Erythroblast (primary cell): ENCODE results near the gene SEC14L2.
A peak's percentile ranks its signal among the peaks of the same experiment; 100 is the strongest.
"Not testable (repeated sequence)": the region's sequence is repeated elsewhere in the genome, so short reads cannot be mapped to it uniquely, and the experiment has no call there.

Experiments used
- DNase-seq, 2 experiments: peaks; one replicate each; lab custom pipeline; 2025; lab: John Stamatoyannopoulos, UW
- GATA1 ChIP-seq: IDR thresholded peaks from 2 replicates; pipeline ENCODE4 v1.6.1; 2011; ENCODE audit warnings: low read depth, mild to moderate bottlenecking, control low read depth, low read length, moderate library complexity
- POLR2A ChIP-seq: IDR thresholded peaks from 2 replicates; pipeline ENCODE4 v1.6.1; 2011; ENCODE audit warnings: mild to moderate bottlenecking, low read length

The SEC14L2 gene

DNA sequence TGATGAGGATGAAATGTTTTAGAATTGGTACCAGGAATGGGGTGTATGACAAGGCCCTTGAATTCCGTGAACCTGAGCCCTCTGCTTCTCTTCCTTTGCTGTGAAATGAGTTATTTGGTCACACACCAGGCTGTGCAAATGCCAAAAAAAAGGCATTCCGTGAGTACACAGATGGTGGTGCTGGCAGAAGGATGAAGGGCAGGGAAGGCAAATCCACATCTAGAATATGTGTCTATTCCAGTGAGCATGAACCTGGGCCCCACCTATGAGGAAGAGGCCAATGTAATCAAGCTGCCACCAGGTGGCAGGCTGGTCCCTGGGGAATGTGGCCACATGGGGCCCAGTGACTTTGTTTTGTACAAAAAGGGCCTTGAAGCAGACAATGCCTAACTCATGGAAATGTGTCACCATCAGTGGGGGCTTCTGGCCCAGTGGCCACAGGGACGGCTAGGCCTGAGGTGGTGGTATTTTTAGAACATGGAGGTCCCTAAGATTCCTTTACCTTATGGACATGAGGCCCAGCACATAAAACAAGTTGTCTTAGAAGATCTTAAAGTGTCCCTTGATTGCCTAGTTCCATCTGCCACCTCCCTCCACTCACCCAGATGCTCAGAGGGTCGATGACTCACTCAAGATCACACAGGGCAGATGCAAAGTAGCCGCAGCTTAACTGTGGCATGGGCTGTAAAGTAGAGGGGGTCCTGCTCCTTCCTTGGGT, 5.7 kb upstream of the SEC14L2 start:
- TF ChIP-seq POLR2A (peak; percentile 44), GATA1 (no peak)
- DNase-seq, result peak; percentile 86 to 89

DNA sequence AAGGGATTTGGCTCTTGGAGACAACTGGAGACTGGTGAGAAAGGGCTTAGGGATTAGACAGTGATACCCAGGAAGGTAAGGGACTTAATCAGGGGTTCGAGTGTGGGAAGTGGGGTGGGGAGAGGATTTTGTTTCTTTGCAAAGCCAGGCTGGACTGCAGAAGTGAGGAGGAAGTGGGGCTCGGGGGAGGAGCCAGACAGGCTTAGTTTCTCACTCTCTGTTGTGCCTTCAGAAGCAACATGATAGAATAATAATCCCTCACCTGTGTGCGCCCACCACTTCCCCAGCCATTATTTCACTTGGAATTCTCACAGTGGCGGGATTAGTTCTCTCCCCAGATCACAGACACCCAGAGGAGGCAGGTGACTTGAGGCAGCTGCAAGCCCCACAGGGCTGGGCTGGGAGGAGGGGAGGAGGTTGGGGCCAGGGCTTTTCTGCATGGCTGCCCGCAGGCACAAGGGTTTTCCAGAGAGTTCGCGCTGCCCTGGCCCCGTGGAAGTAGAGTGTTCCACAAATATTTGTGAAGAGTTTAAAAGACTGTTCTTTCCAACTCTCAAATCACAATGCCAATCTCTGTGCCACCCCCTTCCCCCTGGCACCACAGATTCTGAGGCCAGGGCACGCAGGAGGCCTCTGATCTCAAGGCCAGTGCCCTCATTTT, 4.0 kb upstream of the SEC14L2 start:
- no peak for DNase-seq
- TF ChIP-seq GATA1 (no peak), POLR2A (no peak)

GRCh38 chr22:30393322-30393680, 3.5 kb upstream of the SEC14L2 start:
- TF ChIP-seq GATA1, result no peak
- no peak for TF ChIP-seq POLR2A
- no peak for DNase-seq

DNA sequence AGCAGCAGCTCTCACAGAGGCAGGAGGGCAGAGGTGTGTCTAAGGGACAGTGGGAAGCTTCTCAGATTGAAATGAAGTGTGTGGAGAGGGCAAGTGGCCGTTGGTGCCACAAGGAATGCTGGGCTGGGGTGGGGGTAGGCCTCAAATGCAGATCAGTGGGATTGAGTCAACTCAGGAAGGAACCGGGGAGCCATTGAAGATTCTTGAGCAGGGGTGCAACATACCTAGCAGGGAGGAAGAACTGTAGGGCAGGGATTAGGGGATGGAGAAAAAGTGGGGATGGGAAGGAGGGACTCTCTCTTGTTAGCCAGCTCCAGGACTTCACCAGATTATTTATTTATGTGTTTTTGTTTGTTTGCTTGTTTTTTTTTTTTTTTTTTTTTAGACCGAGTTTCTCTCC, 2.9 kb upstream of the SEC14L2 start:
- DNase-seq, result no peak
- TF ChIP-seq GATA1 (no peak), POLR2A (no peak)

GRCh38 chr22:30397656-30398635, 1.1 kb downstream of the SEC14L2 start:
- DNase-seq, result peak; percentile 63 to 70
- TF ChIP-seq GATA1 (no peak), POLR2A (peak; percentile 41)

DNA sequence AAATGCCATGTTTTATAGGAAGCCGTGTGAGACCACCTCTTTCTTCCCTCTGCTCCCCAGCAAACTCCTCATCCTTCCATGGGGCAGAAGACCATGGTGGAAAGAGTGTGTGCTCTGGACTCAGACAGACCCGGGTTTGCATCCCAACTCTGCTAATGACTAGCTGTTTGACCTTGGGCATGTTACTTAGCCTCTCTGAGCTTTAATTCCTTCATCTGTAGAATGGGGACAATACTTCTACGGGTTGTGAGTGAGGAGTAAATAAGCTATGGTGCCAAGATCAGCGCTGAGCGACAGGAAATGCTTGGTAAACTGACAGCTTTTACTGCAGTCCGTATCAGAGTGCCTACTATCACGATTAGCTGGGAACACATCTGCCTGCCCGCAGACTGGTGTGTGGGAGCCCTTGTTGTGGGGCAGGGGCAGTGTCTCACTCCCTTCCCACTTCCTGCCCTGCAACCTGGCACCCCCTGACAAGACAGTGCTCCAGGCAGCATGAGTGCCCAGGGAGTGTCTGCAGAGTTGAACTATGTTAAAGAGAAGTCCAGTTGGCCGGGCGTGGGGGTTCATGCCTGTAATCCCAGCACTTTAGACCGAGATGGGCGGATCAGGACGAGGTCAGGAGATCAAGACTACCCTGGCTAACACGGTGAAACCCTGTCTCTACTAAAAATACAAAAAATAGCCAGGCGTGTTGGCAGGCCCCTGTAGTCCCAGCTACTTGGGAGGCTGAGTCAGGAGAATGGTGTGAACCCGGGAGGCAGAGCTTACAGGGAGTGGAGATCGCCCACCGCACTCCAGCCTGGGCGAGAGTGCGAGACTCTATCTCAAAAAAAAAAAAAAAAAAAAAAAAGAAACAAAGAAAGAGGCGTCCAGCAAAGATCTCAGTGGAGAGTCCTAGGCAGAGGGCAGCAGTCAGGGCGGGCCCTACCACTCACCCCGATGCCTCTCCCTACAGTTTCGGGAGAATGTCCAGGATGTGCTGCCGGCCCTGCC, 2.2 kb downstream of the SEC14L2 start:
- DNase-seq, result peak in 1 of 2 experiments; percentile 29
- TF ChIP-seq POLR2A (peak; percentile 55), GATA1 (no peak)

DNA sequence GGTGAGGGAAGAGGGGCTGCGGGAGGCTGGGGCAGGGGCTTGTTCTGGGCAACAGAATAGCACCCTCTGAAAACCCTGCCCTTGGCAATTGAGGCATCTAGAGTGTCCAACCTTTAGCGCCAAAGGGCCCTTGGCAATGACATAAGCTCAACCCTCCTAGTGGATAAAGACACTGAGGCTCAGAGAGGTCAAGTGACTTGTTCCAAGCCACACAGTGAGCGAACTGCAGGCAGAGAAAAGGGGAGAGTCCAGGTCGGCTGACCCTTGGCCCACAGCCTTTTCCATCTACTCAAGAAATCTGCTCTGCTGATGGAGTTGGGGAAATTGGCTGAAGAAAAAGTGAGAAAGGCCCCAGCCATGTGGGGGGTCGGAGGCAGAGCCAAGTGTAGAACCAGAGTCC, 2.9 kb downstream of the SEC14L2 start:
- no peak for TF ChIP-seq GATA1
- no peak for TF ChIP-seq POLR2A
- DNase-seq, result no peak

DNA sequence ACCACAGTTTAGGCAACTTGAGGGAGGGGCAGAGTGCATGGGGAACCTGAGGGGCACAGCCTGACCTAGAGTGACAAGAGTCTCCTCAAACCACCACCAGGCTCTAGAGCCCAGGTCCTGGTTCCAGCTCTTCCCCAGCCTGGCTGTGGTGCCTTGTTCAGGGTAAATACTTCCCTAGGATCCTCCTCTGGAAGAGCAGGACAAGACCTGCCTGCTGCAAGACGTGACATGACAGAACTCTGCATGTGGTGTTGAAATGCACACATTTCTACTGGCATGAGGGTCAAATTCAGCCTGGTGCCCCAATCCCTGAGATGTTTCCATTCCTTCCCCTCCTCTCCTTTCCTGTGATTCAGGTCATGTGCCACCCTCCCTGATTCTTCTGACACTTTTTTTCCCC, 3.3 kb downstream of the SEC14L2 start:
- no peak for DNase-seq
- no peak for TF ChIP-seq GATA1

GRCh38 chr22:30401024-30401423, 4.2 kb downstream of the SEC14L2 start:
- not testable (repeated sequence) for DNase-seq

- peak; percentile 57 to 62 for DNase-seq
- TF ChIP-seq GATA1 (no peak), POLR2A (no peak)
Measured at GRCh38 chr22:30402028-30402765, 5.4 kb downstream of the SEC14L2 start.

DNA sequence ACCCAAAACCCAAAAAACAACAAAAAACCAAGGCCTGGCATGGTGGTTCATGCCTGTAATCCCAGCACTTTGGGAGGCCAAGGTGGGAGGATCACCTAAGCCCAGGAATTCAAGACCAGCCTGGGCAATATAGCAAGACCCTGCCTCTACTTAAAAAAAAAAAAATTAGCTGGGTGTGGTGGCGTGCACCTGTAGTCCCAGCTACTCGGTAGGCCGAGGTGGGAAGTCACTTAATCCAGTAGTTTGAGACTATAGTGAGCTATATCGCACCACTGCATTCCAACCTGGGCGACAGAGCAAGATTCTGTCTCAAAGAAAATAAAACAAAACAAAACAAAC, 5.9 kb downstream of the SEC14L2 start:
- DNase-seq, result not testable (repeated sequence)

DNA sequence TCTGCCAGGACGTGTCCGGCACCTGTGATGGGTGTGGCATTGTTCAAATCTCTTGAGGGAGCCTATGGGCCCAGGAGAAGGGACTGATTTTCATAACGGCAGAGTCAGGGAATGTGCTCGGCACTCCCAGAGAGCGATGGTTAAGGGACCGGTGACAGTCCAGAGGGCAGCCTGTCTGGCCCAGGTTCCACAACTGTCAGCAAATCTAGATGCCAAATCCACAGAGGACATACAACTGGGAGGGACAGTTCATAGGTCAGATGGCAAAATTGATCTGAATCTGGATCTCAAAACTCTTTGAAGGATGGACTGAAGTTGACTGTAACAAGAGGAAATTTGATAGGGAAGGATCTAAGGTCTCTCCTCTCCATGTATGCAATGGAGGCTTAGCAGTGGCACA, 7.5 kb downstream of the SEC14L2 start:
- DNase-seq, result no peak
- no peak for TF ChIP-seq POLR2A
